Loucy (cell line): ENCODE results near the gene NHSL2.

Experiments
- EZH2phosphoT487 ChIP-seq: fragments of 200-600 bp; IDR thresholded peaks from 2 replicates; pipeline ENCODE4 v1.6.1; 2018; ENCODE audit warnings: antibody characterized with exemption, mild to moderate bottlenecking, moderate library complexity, borderline replicate concordance
- TF ChIP-seq, protein P1 (sequence below): fragments of 200-600 bp; sonication (generic); conservative IDR thresholded peaks from 2 replicates; pipeline ENCODE4 v1.5.1; 2014; ENCODE audit warnings: mild to moderate bottlenecking, antibody characterized with exemption, low read length

DNA sequence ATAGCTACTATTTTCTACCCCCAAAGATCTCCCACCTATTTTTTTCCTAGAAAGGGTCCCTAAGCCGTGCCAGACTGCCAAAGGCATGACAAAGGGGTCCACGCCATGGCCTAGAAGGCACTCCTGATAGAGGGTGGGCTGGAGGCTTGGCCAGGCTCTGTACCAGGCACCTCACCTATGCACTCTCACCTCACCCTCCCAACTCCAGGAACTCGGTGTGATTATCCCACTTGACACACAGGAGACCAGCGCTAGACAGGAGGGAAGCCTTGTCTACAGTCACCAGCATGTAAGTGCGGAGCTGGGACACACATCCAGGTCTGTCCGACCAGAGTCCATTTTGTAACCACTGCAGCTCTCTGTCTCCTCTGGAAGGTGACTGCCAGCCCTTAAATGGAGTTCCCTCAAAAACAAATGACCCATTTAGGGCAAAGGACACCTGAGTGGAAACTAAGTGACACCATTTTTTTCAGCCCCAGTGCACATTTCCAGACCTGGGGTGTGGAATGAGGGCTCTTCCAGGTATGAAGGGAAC is 114.7 kb downstream of the NHSL2 start:
- TF ChIP-seq, protein P1, sequence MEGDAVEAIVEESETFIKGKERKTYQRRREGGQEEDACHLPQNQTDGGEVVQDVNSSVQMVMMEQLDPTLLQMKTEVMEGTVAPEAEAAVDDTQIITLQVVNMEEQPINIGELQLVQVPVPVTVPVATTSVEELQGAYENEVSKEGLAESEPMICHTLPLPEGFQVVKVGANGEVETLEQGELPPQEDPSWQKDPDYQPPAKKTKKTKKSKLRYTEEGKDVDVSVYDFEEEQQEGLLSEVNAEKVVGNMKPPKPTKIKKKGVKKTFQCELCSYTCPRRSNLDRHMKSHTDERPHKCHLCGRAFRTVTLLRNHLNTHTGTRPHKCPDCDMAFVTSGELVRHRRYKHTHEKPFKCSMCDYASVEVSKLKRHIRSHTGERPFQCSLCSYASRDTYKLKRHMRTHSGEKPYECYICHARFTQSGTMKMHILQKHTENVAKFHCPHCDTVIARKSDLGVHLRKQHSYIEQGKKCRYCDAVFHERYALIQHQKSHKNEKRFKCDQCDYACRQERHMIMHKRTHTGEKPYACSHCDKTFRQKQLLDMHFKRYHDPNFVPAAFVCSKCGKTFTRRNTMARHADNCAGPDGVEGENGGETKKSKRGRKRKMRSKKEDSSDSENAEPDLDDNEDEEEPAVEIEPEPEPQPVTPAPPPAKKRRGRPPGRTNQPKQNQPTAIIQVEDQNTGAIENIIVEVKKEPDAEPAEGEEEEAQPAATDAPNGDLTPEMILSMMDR, result no peak
- no peak for TF ChIP-seq EZH2phosphoT487
